ENCODE measurements around the gene FMNL1. TPM values are rescaled to one million over a fixed set of nuclear protein-coding genes. Genes with fewer than 3 reads are reported as not detected.

Gene FMNL1
- polyA plus RNA-seq, 3 donors from 2014 or later = 17.6 to 66.7 (median 25.3) TPM

DNA sequence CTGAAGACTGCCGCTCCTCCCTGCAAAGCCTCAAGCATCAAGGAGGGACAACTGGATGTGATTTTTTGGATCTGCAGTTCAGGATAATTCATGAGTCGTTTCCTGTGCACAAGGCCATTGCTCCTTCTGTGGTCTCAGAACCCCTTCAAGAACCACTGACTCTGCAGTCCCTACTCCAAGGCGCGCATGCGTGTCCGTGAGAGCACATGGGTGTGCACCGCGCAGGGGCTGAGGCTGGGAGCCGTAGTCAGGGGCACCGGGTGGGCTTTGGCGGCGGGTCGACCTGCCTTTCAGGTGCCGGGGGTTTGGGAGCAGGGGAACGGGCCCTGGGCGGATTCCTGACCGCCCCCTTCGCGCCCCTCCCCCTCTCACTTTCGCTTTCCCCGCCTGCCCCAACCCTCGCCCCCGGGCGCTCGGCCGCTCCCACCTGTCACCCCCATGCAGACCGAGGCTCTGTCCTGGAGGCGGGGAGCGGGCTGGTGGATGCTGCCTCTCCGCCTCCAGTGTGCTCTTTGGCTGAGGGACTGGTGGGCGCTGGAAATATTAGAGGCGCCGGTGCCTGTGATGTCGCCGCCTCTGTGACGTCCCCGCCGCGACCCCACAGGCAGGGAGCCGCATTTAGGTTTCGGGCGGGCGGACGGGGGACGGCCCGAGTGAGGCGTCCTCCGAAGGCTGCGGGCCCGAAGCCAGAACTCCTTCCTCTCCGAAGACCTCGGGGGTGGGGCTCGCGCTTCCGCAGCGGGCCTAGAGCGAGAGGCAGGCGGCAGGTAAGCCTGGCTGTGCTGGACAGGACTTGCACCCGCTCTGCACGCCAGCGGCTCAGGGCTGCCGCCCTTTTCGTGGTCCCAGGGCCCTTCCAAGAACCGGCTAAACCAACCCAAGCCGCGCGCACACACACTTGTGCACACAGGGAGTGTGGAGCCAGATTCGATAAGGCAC lies 40.2 kb downstream of the FMNL1 start, which contains the start of gene SPATA32:
TSS of gene SPATA32 (minus strand) at position 518 of the 939 bp plus-strand sequence. CDS start at position 440, 78 bp downstream.
- Mint-ChIP-seq H3K27ac (peak within 1 kb of the TSS; percentile 23 to 66 (median 52)), H3K9me3 (no peaks in the 10 kb centered on the region), H3K4me1 (peaks cover 9 to 11% of the 10 kb centered on the region in 2 donors), H3K27me3 (ENCODE audit: low read depth in 3 of 3) (peaks cover 0 to 2% (median 0%) of the 10 kb centered on the region in 3 donors), H3K4me3 (peak within 1 kb of the TSS; percentile 75 to 85 (median 78)), H3K36me3 (no peaks in the 10 kb centered on the region)
- DNase-seq = peak; percentile 58 to 60 (median 58)

DNA sequence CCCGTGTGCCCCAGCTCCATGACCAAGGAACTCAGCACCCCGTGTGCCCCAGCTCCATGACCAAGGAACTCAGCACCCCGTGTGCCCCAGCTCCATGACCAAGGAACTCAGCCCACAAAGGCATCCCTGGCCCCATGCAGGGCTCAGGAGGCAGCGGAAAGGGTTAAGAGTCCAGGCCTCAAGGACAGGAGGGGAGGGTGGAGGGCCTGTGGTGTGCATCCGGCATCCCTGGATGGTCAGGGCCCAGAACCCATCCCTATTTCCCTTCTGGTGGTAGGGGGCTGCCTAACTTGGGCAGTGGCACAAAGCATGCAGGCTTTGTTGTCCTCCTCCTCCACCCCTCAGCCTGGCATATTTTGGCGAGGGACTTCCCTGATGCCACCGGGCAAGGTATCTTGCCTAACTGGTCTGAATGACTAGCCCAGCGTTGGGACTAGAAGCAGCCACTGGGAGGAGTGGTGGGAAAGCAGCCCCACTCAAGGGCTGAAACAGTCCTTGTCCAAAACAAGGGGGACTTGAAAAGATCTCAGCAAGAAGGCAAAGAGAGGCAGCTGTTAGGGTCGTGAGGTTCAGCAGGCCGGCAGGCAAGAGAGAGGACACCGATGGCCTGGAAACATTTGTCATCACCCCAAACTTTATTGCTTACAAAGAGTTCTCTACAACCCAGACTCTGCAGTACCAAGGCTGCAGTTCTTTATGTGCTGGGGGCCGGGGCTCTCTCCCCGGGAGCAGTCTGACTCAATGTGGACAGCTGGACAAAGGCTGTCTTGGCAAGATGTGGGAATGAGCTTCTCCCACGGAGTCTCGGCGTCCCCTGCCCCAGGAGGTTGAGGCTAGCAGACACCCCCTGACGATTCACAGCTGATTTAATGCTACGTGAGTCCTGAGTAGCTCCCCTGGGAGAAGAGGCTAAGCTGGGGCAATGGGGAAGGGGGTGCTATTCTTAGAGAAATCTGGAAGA lies 41.1 kb downstream of the FMNL1 start:
- H3K27me3 Mint-ChIP-seq (ENCODE audit: low read depth in 3 of 3) = peaks cover 0 to 2% (median 0%) of the 10 kb centered on the region in 3 donors
- peaks cover 0 to 5% (median 4%) of the 10 kb centered on the region in 3 donors for H3K36me3 Mint-ChIP-seq
- DNase-seq = no peak
- peaks cover 9 to 11% of the 10 kb centered on the region in 2 donors for H3K4me1 Mint-ChIP-seq
- no peaks in the 10 kb centered on the region for H3K9me3 Mint-ChIP-seq
- H3K4me3 Mint-ChIP-seq = peak overlapping the region; percentile 75 to 85 (median 78)
- H3K27ac Mint-ChIP-seq = peak overlapping the region in 4 of 6 donors; percentile 28 to 62 (median 52)

DNA sequence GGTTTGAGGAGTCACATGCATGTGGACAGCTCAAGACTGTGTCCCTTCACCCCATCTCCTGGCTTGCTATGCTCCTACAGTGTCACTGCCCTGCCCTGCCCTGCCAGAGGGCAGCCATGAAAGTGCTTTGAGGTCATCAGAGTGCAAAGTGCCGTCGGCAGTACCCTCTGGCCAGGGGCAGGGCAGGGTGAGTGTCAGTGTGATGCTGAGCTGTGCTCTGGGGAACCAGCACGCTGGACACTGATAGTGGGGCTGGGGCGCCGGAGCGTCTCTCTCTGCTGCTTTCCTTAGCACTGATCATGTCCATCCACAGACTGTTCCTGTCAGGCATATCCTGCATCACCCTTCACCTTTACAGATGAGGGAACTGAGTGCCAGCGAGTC lies 41.8 kb downstream of the FMNL1 start:
- H3K4me1 Mint-ChIP-seq = peaks cover 9 to 11% of the 10 kb centered on the region in 2 donors
- H3K36me3 Mint-ChIP-seq = peaks cover 0 to 10% (median 4%) of the 10 kb centered on the region in 3 donors
- peaks cover 0 to 2% (median 0%) of the 10 kb centered on the region in 3 donors for H3K27me3 Mint-ChIP-seq (ENCODE audit: low read depth in 3 of 3)
- peak overlapping the region in 3 of 5 donors; percentile 38 to 75 (median 47) for H3K4me3 Mint-ChIP-seq
- H3K9me3 Mint-ChIP-seq = no peaks in the 10 kb centered on the region
- no peak for DNase-seq
- peak overlapping the region in 2 of 6 donors; percentile 48 to 62 for H3K27ac Mint-ChIP-seq

DNA sequence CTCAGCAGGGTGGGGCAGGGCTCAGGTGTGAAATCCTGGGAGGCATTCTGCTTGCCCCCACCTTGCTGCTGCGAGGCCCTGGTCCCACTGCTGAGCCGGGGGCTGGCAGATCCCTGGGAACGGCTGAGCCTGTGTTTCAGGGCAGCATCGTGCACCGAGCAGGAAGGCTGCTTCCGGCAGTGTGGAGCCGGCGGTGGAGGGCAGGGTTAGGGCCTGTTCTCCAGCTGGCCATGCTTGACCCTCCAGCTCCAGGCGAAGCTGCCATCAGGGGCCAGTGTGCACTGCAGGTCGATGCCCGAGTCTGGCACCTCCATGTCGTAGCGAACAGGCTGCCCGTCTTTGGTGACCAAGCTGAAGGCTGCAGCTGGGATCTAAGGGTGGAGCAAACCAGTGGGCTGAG lies 42.7 kb downstream of the FMNL1 start:
- peaks cover 9 to 11% of the 10 kb centered on the region in 2 donors for H3K4me1 Mint-ChIP-seq
- no peak overlapping the region for H3K4me3 Mint-ChIP-seq
- no peak for DNase-seq
- H3K27ac Mint-ChIP-seq = no peak overlapping the region
- peaks cover 0 to 18% (median 4%) of the 10 kb centered on the region in 3 donors for H3K36me3 Mint-ChIP-seq
- peaks cover 0 to 2% (median 0%) of the 10 kb centered on the region in 3 donors for H3K27me3 Mint-ChIP-seq (ENCODE audit: low read depth in 3 of 3)
- H3K9me3 Mint-ChIP-seq = no peaks in the 10 kb centered on the region

DNA sequence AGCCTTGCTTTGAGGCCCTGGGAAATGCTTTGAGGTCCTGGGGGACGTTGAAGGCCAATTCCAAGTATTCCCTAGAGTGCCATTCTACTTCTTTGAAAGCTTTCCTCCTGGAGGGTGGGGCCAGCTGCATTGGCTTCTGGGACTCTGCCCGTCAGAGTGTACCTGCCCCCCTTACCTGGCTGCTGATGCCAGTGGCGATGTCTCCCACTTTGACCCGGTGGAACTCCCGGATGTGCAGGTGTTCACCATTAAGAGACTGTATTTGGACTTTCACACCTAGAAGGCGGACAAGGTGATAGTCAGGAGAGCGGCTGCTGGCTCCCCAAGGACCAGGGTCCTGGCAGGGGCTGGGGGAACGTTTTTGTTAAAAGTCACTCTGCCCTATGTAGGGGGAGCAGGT lies 43.3 kb downstream of the FMNL1 start:
- Mint-ChIP-seq H3K27ac (no peak overlapping the region), H3K36me3 (peaks cover 0 to 24% (median 4%) of the 10 kb centered on the region in 3 donors), H3K9me3 (no peaks in the 10 kb centered on the region), H3K27me3 (ENCODE audit: low read depth in 3 of 3) (peaks cover 0 to 2% (median 0%) of the 10 kb centered on the region in 3 donors), H3K4me3 (no peak overlapping the region), H3K4me1 (peaks cover 9 to 11% of the 10 kb centered on the region in 2 donors)
- DNase-seq = no peak

DNA sequence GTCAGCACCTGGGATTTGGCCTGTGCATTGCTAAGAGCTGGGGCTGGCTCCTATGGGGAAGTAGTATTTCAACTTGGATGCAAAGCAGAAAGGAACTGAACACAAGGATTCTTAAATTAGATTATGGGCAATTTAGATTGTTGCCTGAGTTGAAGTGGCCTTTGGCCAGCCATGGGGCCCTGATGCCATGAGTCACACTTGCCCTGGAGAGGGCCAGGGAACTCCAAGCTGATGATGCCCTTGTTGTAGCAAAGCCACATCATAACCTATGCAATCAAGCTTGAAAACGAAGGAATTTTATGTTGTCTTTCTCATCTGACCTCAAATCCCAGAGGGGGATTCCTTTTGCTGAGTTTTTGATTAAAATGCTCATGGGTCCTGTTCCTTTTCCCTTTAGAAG lies 44.1 kb downstream of the FMNL1 start:
- no peak overlapping the region for H3K4me3 Mint-ChIP-seq
- peak overlapping the region in 1 of 6 donors; percentile 30 for H3K27ac Mint-ChIP-seq
- DNase-seq = no peak
- H3K9me3 Mint-ChIP-seq = no peaks in the 10 kb centered on the region
- H3K36me3 Mint-ChIP-seq = peaks cover 0 to 25% (median 4%) of the 10 kb centered on the region in 3 donors
- peaks cover 0 to 2% (median 0%) of the 10 kb centered on the region in 3 donors for H3K27me3 Mint-ChIP-seq (ENCODE audit: low read depth in 3 of 3)
- peaks cover 9 to 11% of the 10 kb centered on the region in 2 donors for H3K4me1 Mint-ChIP-seq

DNA sequence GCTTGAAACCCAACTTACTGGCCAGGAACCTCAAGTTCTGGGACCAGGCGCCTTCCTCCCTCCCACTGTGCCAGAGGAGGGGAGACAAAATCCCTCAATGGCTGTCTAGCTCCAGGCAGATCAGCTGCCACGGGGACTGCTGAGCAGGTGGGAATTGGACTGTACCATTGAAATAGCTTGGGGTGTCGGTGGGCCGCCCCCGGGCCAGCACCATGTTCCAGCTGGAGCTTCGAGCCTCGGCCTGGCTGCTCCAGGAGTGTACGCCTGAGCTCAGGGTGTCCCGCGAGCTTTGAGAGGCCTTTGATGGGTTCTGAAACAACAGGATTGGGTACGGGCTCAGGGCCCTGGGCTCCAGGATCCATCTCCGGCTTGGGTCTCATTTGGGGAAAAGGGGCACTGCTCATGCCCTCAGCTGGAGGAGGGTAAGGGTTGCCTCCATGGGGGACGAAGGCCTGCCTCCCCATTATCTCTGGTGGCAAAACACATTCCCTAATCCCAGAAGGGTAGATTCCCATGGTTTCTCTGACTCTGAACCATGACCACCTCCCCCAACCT lies 44.8 kb downstream of the FMNL1 start:
- H3K9me3 Mint-ChIP-seq = no peaks in the 10 kb centered on the region
- peaks cover 5 to 9% of the 10 kb centered on the region in 2 donors for H3K4me1 Mint-ChIP-seq
- peaks cover 0 to 2% (median 0%) of the 10 kb centered on the region in 3 donors for H3K27me3 Mint-ChIP-seq (ENCODE audit: low read depth in 3 of 3)
- peak overlapping the region in 1 of 6 donors; percentile 69 for H3K27ac Mint-ChIP-seq
- H3K4me3 Mint-ChIP-seq = no peak overlapping the region
- H3K36me3 Mint-ChIP-seq = peaks cover 0 to 25% (median 4%) of the 10 kb centered on the region in 3 donors
- no peak for DNase-seq

DNA sequence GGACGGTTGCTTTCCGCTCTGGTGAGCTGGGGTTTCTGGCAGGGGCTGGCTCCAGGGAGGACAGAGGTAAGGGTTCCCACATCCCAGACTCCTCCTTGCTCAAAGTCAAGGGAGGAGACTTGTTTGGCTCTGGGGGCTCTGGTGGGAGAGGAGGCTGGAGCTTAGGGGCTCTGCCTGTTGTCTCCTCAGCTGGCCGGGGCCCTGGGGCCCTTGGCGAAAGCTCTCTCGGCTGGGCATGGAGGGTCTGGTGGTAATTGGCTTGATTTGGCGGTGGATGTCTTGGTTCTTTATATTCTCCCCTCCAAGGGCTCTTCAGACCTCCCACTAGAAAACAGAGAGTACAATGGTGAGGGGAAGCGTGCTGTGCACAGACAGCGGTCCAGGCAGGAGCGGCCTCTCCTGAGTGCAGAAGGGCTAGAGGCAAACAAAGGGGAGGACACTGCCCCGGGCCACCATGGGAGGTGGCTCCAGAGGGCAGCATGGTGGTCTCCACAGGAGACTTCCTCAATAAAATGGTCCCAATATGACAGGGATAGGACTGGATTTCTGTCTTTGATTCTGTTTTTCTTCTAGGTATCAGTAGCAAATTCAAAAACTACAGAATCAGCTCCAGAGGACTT lies 45.9 kb downstream of the FMNL1 start:
- Mint-ChIP-seq H3K9me3 (no peaks in the 10 kb centered on the region), H3K27ac (peak overlapping the region in 3 of 6 donors; percentile 29 to 60 (median 46)), H3K27me3 (ENCODE audit: low read depth in 3 of 3) (peaks cover 0 to 2% (median 0%) of the 10 kb centered on the region in 3 donors), H3K4me3 (no peak overlapping the region), H3K4me1 (peaks cover 1 to 5% of the 10 kb centered on the region in 2 donors), H3K36me3 (peaks cover 0 to 30% (median 4%) of the 10 kb centered on the region in 3 donors)
- no peak for DNase-seq

DNA sequence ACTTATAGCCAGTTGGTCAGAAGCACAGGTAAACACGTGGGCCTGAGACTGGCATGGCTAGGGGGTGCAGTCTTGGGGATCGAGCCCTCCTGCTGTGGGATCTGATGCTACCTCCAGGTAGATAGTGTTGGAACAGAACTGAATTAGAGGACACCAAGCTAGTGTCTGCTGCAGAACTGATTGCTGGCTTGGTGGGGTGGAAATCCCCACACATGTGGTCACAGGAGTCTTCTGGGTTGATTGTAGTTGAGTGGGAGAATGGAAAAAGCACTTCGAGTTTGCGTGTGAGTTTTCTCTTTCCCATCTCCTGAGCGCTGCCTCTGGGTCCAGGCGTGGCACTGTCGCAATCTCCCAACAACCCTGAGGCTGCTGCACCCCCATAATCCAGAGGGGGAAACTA lies 48.2 kb downstream of the FMNL1 start:
- Mint-ChIP-seq H3K4me3 (no peak overlapping the region), H3K9me3 (no peaks in the 10 kb centered on the region), H3K27ac (peak overlapping the region in 2 of 6 donors; percentile 26 to 34), H3K27me3 (ENCODE audit: low read depth in 3 of 3) (peaks cover 0 to 1% (median 0%) of the 10 kb centered on the region in 3 donors), H3K4me1 (no peaks in the 10 kb centered on the region), H3K36me3 (peaks cover 0 to 43% (median 4%) of the 10 kb centered on the region in 3 donors)
- no peak for DNase-seq

DNA sequence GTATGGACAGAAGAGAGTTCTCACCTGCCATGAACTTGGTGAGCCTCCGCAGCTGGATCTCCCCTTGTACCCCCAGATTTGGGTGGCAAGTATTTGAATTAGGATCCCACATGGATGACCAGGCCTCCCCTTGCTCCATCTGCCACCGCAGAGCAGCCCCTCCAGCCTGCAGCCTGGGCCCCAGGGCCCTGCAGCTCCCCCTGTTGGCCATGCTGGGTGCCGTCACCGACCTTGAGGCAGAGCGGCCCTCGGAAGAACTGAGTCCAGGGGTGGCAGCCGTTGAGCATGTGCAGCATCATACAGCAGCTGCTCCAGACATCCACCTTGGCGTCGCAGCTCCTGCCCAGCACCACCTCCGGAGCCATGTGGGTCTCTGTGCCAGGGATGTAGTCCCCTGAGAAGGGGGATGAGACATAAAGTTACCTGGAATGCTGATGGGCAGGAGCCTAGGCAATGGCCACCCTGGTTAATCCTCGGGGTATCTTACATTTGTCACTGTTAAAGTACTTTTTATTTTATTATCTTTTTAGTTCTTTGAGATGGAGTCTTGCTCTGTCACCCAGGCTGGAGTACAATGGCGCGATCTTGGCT lies 49.2 kb downstream of the FMNL1 start:
- peaks cover 0 to 43% (median 4%) of the 10 kb centered on the region in 3 donors for H3K36me3 Mint-ChIP-seq

DNA sequence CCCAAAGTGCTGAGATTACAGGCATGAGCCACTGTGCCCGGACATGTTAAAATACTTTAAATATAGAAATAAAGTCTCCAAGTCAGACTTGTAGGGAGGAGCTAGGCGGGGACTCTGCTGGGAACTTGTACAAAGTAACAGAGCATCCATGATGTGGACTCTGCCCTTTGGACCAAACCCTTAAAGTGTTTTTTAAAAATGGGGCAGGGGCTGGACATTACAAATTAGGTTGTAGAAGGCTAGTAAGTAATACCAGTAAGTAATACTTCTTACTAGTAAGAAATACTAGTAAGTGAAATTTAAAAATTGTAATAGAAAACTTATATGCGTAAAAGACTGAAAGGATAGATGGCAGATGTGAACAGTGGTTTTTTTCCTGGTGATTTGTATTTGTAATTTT lies 49.9 kb downstream of the FMNL1 start:
- no peak for DNase-seq
- H3K4me3 Mint-ChIP-seq = no peak overlapping the region
- H3K36me3 Mint-ChIP-seq = peaks cover 0 to 43% (median 4%) of the 10 kb centered on the region in 3 donors
- no peak overlapping the region for H3K27ac Mint-ChIP-seq
- H3K9me3 Mint-ChIP-seq = no peaks in the 10 kb centered on the region
- H3K27me3 Mint-ChIP-seq (ENCODE audit: low read depth in 3 of 3) = peaks cover 0 to 1% (median 0%) of the 10 kb centered on the region in 3 donors
- H3K4me1 Mint-ChIP-seq = no peaks in the 10 kb centered on the region

More for the DNA sequence above, 49.2 kb downstream of the FMNL1 start:
- no peaks in the 10 kb centered on the region for H3K4me1 Mint-ChIP-seq
- H3K9me3 Mint-ChIP-seq = no peaks in the 10 kb centered on the region
- H3K4me3 Mint-ChIP-seq = no peak overlapping the region
- no peak overlapping the region for H3K27ac Mint-ChIP-seq
- peaks cover 0 to 1% (median 0%) of the 10 kb centered on the region in 3 donors for H3K27me3 Mint-ChIP-seq (ENCODE audit: low read depth in 3 of 3)
- peak; percentile 25 to 34 (median 30) for DNase-seq

DNA sequence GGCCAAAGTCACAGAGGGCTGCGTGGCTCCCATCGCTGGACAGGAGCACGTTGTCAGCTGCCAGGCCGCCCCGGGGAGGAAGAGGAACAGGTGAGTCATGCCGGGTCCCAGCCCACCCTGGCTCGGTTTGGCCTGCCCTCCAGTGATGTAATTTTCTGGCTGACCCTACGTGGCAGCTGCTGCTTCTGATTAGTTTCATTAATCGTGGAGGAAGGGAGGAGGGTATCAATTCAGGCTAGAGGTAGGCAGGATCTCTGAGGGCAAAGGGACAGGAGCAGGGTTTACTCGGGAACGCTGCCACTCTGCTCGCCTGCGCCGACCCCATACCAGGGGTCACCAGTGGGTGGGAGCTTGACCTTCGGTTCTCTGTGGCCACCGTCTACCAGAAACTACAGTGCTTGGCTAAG lies 51.9 kb downstream of the FMNL1 start:
- Mint-ChIP-seq H3K27ac (no peak overlapping the region), H3K36me3 (peaks cover 0 to 32% (median 0%) of the 10 kb centered on the region in 3 donors), H3K9me3 (no peaks in the 10 kb centered on the region), H3K4me3 (no peak overlapping the region), H3K4me1 (peaks cover 4 to 13% of the 10 kb centered on the region in 2 donors), H3K27me3 (ENCODE audit: low read depth in 3 of 3) (peaks cover 0 to 1% (median 1%) of the 10 kb centered on the region in 3 donors)
- no peak for DNase-seq

All from immature natural killer cell (primary cell).